OCI-LY1 (cell line): ENCODE results near the gene NXN.

Source experiments
- H2AFZ ChIP-seq: fragments of 200-600 bp; sonication (generic), shearing (Covaris generic); 2 replicates; pipeline ENCODE4 v1.6.0; 2014; ENCODE audit warnings: antibody characterized with exemption, mild to moderate bottlenecking, low read length
- H3F3A ChIP-seq: fragments of 200-600 bp; sonication (generic), shearing (Covaris generic); 2 replicates; pipeline ENCODE4 v1.6.0; 2014; ENCODE audit warnings: mild to moderate bottlenecking, antibody characterized with exemption, low read length, moderate library complexity; ENCODE audit not compliant: insufficient read depth
- H3K27ac ChIP-seq: fragments of 200-600 bp; sonication (generic); 2 replicates; pipeline ENCODE4 v1.5.1; 2014; ENCODE audit warnings: low read length, mixed run types, mild to moderate bottlenecking, low read depth; ENCODE audit not compliant: poor library complexity, severe bottlenecking
- H3K27me3 ChIP-seq: fragments of 200-600 bp; sonication (generic); 2 replicates; pipeline ENCODE4 v1.6.0; 2014; ENCODE audit warnings: antibody characterized with exemption, mild to moderate bottlenecking, low read length, moderate library complexity; ENCODE audit not compliant: insufficient read depth
- H3K36me3 ChIP-seq: fragments of 200-600 bp; sonication (generic); 2 replicates; pipeline ENCODE4 v1.6.1; 2014; ENCODE audit warnings: mild to moderate bottlenecking, antibody characterized with exemption, low read length, moderate library complexity, mixed read lengths; ENCODE audit not compliant: insufficient read depth
- H3K4me1 ChIP-seq: fragments of 200-600 bp; sonication (generic); 2 replicates; pipeline ENCODE4 v1.5.1; 2014; ENCODE audit warnings: mild to moderate bottlenecking, low read length, moderate library complexity; ENCODE audit not compliant: insufficient read depth, severe bottlenecking
- H3K4me2 ChIP-seq: fragments of 200-600 bp; sonication (generic), shearing (Covaris generic); 2 replicates; pipeline ENCODE4 v1.6.1; 2014; ENCODE audit warnings: low read length
- H3K4me3 ChIP-seq: fragments of 200-600 bp; sonication (generic); 2 replicates; pipeline ENCODE4 v1.5.1; 2014; ENCODE audit warnings: low read length, low read depth, mild to moderate bottlenecking, mixed read lengths; ENCODE audit not compliant: poor library complexity, severe bottlenecking
- H3K79me2 ChIP-seq: fragments of 200-600 bp; shearing (Covaris generic); 2 replicates; pipeline ENCODE4 v1.6.1; 2016; ENCODE audit warnings: mixed run types, low read length, mixed read lengths; ENCODE audit not compliant: insufficient read depth
- H3K9ac ChIP-seq: fragments of 200-600 bp; sonication (generic), shearing (Covaris generic); 2 replicates; pipeline ENCODE4 v1.6.1; 2014; ENCODE audit warnings: mild to moderate bottlenecking, low read length, mixed read lengths
- H3K9me2 ChIP-seq: fragments of 200-600 bp; sonication (generic), shearing (Covaris generic); 2 replicates; pipeline ENCODE4 v1.6.1; 2014; ENCODE audit warnings: low read depth, mild to moderate bottlenecking, low read length, mixed read lengths
- H3K9me3 ChIP-seq: fragments of 200-600 bp; shearing (Covaris generic); 2 replicates; pipeline ENCODE4 v1.6.1; 2014; ENCODE audit warnings: low read length, mixed read lengths
- H4K20me1 ChIP-seq: fragments of 200-600 bp; sonication (generic), shearing (Covaris generic); 2 replicates; pipeline ENCODE4 v1.6.0; 2016; ENCODE audit warnings: mild to moderate bottlenecking, low read length; ENCODE audit not compliant: insufficient read depth
- CTCF ChIP-seq: fragments of 200-600 bp; sonication (generic), shearing (Covaris generic); IDR thresholded peaks from 2 replicates; pipeline ENCODE4 v1.5.1; 2017; ENCODE audit warnings: mild to moderate bottlenecking, antibody characterized with exemption, low read length, moderate library complexity, mixed read lengths
- EZH2 ChIP-seq: fragments of 200-600 bp; sonication (generic), shearing (Covaris generic); IDR thresholded peaks from 2 replicates; pipeline ENCODE4 v1.8.0; 2017; ENCODE audit warnings: borderline replicate concordance, mixed run types, mild to moderate bottlenecking, antibody characterized with exemption, low read length, moderate library complexity, mixed read lengths

NXN gene

GRCh38 chr17:885971-886571 lies 93.5 kb downstream of the NXN start:
- H3K27me3 ChIP-seq, result peaks cover 5% of the 10 kb centered on the region; the same call in 1 of the 2 replicates
- H3K9ac ChIP-seq, result no peak overlapping the region
- TF ChIP-seq EZH2, result no peak
- no peak for TF ChIP-seq CTCF
- no peak overlapping the region for H2AFZ ChIP-seq
- no peaks in the 10 kb centered on the region for H3K79me2 ChIP-seq
- H4K20me1 ChIP-seq, result no peaks in the 10 kb centered on the region
- H3F3A ChIP-seq, result no peaks in the 10 kb centered on the region
- H3K4me3 ChIP-seq, result no peak overlapping the region
- H3K9me3 ChIP-seq, result no peaks in the 10 kb centered on the region
- H3K4me1 ChIP-seq, result no peaks in the 10 kb centered on the region
- H3K9me2 ChIP-seq, result no peaks in the 10 kb centered on the region
- H3K4me2 ChIP-seq, result no peak overlapping the region
- H3K36me3 ChIP-seq, result no peaks in the 10 kb centered on the region
- H3K27ac ChIP-seq, result no peak overlapping the region

GRCh38 chr17:883586-883962 lies 96.0 kb downstream of the NXN start:
- no peak overlapping the region for H3K9ac ChIP-seq
- peaks cover 5% of the 10 kb centered on the region; the same call in 1 of the 2 replicates for H3K27me3 ChIP-seq
- H3K4me1 ChIP-seq, result no peaks in the 10 kb centered on the region
- no peak overlapping the region for H2AFZ ChIP-seq
- H3K9me2 ChIP-seq, result no peaks in the 10 kb centered on the region
- no peak overlapping the region for H3K4me2 ChIP-seq
- H3K79me2 ChIP-seq, result no peaks in the 10 kb centered on the region
- H3K27ac ChIP-seq, result no peak overlapping the region
- no peaks in the 10 kb centered on the region for H4K20me1 ChIP-seq
- H3K9me3 ChIP-seq, result no peaks in the 10 kb centered on the region
- no peaks in the 10 kb centered on the region for H3F3A ChIP-seq
- TF ChIP-seq CTCF, result no peak
- no peak for TF ChIP-seq EZH2
- no peak overlapping the region for H3K4me3 ChIP-seq
- no peaks in the 10 kb centered on the region for H3K36me3 ChIP-seq

GRCh38 chr17:882827-883585 lies 96.6 kb downstream of the NXN start:
- no peak overlapping the region for H3K9ac ChIP-seq
- no peaks in the 10 kb centered on the region for H4K20me1 ChIP-seq
- H2AFZ ChIP-seq, result no peak overlapping the region
- H3K27me3 ChIP-seq, result peaks cover 5% of the 10 kb centered on the region; the same call in 1 of the 2 replicates
- H3K9me2 ChIP-seq, result no peaks in the 10 kb centered on the region
- no peak overlapping the region for H3K27ac ChIP-seq
- no peaks in the 10 kb centered on the region for H3F3A ChIP-seq
- no peak for TF ChIP-seq CTCF
- TF ChIP-seq EZH2, result no peak
- no peak overlapping the region for H3K4me2 ChIP-seq
- H3K4me1 ChIP-seq, result no peaks in the 10 kb centered on the region
- H3K9me3 ChIP-seq, result no peaks in the 10 kb centered on the region
- no peak overlapping the region for H3K4me3 ChIP-seq
- no peaks in the 10 kb centered on the region for H3K36me3 ChIP-seq
- no peaks in the 10 kb centered on the region for H3K79me2 ChIP-seq
